Brain microvascular endothelial cell (primary cell): ENCODE data around the gene HSD17B1.
"Not testable (repeated sequence)": the region's sequence is repeated elsewhere in the genome, so short reads cannot be mapped to it uniquely, and the experiment has no call there.

Source experiments
- DNase-seq: peaks from one replicate; pipeline ENCODE4 v3.0.0-alpha.2; 2020
- H3K27ac ChIP-seq: fragments of 250-450 bp; sonication (Bioruptor Pico); 2 replicates; pipeline ENCODE4 v1.5.1; 2020; ENCODE audit warnings: mild to moderate bottlenecking, moderate library complexity
- H3K27me3 ChIP-seq: fragments of 250-450 bp; sonication (Bioruptor Pico); replicated peaks from 2 replicates; pipeline ENCODE4 v1.5.1; 2020; ENCODE audit warnings: mild to moderate bottlenecking
- H3K36me3 ChIP-seq: fragments of 250-450 bp; sonication (Bioruptor Pico); replicated peaks from 2 replicates; pipeline ENCODE4 v1.5.1; 2020; ENCODE audit warnings: mild to moderate bottlenecking
- H3K4me3 ChIP-seq: 2 replicates; pipeline ENCODE4 v1.5.1; 2011; ENCODE audit warnings: low read depth, mild to moderate bottlenecking, control low read depth, low read length, moderate library complexity
- CTCF ChIP-seq: IDR thresholded peaks from 2 replicates; pipeline ENCODE4 v1.5.1; 2011; ENCODE audit warnings: low read depth, mild to moderate bottlenecking, moderate library complexity, low read length, control low read depth, inconsistent platforms; ENCODE audit errors: missing control alignments
- in situ Hi-C: cut with HindIII; loops from 2 replicates; pipeline ENCODE4 v1.10.0; 2017; ENCODE audit warnings: low sequenced_read_pairs, low pct_ligation_motif_present

Gene HSD17B1

GRCh38 chr17:42555122-42555622 is 2.4 kb downstream of the HSD17B1 start:
- no peak for TF ChIP-seq CTCF
- DNase-seq: no peak
- Histone ChIP-seq H3K4me3 (peak overlapping the region; percentile 91), H3K27ac (peak overlapping the region; percentile 78), H3K36me3 (no peaks in the 10 kb centered on the region), H3K27me3 (no peaks in the 10 kb centered on the region)
- in situ Hi-C loops: no loop called here

GRCh38 chr17:42555961-42556617 is 3.4 kb downstream of the HSD17B1 start:
- TF ChIP-seq CTCF: peak; percentile 22
- H3K36me3 ChIP-seq, in situ Hi-C loops, H3K27me3 ChIP-seq, H3K4me3 ChIP-seq, H3K27ac ChIP-seq, DNase-seq: not testable (repeated sequence)

- no peaks in the 10 kb centered on the region for H3K36me3 ChIP-seq
- no peak for DNase-seq
- TF ChIP-seq CTCF: no peak
- H3K27ac ChIP-seq: no peak overlapping the region
- in situ Hi-C loops: no loop called here
- H3K27me3 ChIP-seq: no peaks in the 10 kb centered on the region
- no peak overlapping the region for H3K4me3 ChIP-seq
Measured at GRCh38 chr17:42559075-42559474, 6.4 kb downstream of the HSD17B1 start.

DNA sequence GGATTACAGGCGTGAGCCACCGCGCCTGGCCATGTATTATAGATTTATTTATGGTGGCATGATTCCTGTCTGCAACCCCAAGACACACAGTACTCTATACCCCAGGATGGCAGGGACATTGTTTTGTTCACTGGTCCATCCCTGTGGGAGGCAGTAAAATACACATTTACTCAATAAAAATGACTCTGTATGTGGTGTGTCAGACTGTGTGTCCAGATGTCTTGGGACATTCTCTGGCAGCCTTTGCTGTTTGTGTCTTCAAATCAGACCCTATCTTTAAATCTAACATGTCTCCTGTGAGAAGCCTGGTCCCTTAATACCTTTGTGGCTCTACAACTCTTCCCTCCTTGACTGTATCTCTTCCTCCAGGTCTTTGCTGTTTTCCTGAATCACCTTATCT is 7.5 kb downstream of the HSD17B1 start:
- no peak for DNase-seq
- Histone ChIP-seq H3K27ac (no peak overlapping the region), H3K36me3 (peaks cover 11% of the 10 kb centered on the region), H3K4me3 (no peak overlapping the region), H3K27me3 (no peaks in the 10 kb centered on the region)
- in situ Hi-C loops: no loop called here
- no peak for TF ChIP-seq CTCF

- peak within 1 kb of the TSS; percentile 81 for H3K27ac ChIP-seq
- peaks cover 21% of the 10 kb centered on the region for H3K36me3 ChIP-seq
- DNase-seq: peak; percentile 96
- peak within 1 kb of the TSS; percentile 87 for H3K4me3 ChIP-seq
- no peak for TF ChIP-seq CTCF
- H3K27me3 ChIP-seq: no peaks in the 10 kb centered on the region
- in situ Hi-C loops: no loop called here
Measured at GRCh38 chr17:42561897-42562387, 9.2 kb downstream of the HSD17B1 start, which contains the start of gene COASY. Gene COASY, plus strand, starts transcription at chr17:42562148. Its CDS starts 475 bp downstream, at chr17:42562623.
